ENCODE results near the gene TRIM46. TPM values are rescaled to one million over a fixed set of nuclear protein-coding genes. Genes with fewer than 3 reads are reported as not detected.
A peak's percentile ranks its signal among the peaks of the same experiment; 100 is the strongest.

TRIM46 gene
- total and polyA plus RNA-seq, 2 of the 13 experiments (the other 11 are each of a cell fraction or from before 2014, with no cell fraction given), result 0.04 to 0.09 TPM

DNA sequence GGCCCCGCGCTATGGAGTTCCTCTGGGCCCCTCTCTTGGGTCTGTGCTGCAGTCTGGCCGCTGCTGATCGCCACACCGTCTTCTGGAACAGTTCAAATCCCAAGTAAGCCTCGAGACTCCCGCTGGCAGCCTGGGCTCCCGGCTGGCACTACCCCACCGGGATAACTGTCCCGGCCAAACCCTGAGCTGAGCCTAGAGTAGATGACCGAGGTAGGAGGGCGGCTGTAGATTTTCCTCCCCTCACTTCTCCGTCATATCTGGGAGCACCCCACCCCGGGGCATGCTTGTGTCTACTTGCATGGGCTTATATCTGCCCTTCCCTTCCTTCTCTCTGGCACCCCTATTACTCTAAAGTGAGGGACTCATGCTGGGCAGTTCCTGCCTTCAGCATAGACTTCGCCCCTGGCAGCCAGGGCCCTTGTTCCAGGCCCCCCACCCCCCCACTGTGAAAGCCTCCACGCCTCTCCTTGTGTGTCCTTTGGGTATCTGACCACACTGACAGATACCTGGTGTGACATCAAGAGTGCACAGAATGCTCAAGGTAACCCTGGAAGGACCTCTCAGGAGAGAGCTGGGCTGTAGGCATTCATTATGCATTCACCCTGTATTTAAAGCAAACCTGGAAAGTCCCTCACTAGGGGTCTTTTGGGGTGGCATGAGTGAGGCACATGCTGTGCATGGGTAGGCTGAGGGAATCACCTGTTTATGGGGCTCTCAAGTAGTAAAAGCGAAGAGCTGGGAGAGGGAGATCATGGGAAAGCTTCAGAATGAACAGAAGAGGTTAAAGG lies 45.5 kb upstream of the TRIM46 start (continued):
- TF ChIP-seq, protein P1, sequence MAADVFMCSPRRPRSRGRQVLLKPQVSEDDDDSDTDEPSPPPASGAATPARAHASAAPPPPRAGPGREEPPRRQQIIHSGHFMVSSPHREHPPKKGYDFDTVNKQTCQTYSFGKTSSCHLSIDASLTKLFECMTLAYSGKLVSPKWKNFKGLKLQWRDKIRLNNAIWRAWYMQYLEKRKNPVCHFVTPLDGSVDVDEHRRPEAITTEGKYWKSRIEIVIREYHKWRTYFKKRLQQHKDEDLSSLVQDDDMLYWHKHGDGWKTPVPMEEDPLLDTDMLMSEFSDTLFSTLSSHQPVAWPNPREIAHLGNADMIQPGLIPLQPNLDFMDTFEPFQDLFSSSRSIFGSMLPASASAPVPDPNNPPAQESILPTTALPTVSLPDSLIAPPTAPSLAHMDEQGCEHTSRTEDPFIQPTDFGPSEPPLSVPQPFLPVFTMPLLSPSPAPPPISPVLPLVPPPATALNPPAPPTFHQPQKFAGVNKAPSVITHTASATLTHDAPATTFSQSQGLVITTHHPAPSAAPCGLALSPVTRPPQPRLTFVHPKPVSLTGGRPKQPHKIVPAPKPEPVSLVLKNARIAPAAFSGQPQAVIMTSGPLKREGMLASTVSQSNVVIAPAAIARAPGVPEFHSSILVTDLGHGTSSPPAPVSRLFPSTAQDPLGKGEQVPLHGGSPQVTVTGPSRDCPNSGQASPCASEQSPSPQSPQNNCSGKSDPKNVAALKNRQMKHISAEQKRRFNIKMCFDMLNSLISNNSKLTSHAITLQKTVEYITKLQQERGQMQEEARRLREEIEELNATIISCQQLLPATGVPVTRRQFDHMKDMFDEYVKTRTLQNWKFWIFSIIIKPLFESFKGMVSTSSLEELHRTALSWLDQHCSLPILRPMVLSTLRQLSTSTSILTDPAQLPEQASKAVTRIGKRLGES (CRISPR knock-in tag; IDR thresholded peaks at IDR 0.05; ENCODE audit: borderline replicate concordance), result no peak
- TF ChIP-seq HNF4A (CRISPR knock-in tag; IDR thresholded peaks at IDR 0.05) (no peak), KLF16 (CRISPR knock-in tag; IDR thresholded peaks at IDR 0.05) (0 out of 4 replicates have a peak, but pooled peaks of 1 of the 2 experiments have one; percentile 3), RELA (CRISPR knock-in tag; IDR thresholded peaks at IDR 0.05) (no peak), ARNT2 (CRISPR knock-in tag; IDR thresholded peaks at IDR 0.05; ENCODE audit: low read depth) (peak; percentile 56), ZFP1 (CRISPR knock-in tag; IDR thresholded peaks at IDR 0.05) (no peak), SMYD3 (CRISPR knock-in tag; IDR thresholded peaks at IDR 0.05) (no peak), AGO2 (optimal IDR thresholded peaks at IDR 0.05; ENCODE audit: low read depth, low read length) (peak; percentile 93), ZNF326 (CRISPR knock-in tag; IDR thresholded peaks at IDR 0.05; ENCODE audit: borderline replicate concordance) (no peak), ZNF501 (CRISPR knock-in tag; IDR thresholded peaks at IDR 0.05) (no peak), TBL1XR1 (IDR thresholded peaks at IDR 0.05; ENCODE audit: borderline replicate concordance, low read length, partially characterized antibody) (no peak)
- TF ChIP-seq, protein P2, sequence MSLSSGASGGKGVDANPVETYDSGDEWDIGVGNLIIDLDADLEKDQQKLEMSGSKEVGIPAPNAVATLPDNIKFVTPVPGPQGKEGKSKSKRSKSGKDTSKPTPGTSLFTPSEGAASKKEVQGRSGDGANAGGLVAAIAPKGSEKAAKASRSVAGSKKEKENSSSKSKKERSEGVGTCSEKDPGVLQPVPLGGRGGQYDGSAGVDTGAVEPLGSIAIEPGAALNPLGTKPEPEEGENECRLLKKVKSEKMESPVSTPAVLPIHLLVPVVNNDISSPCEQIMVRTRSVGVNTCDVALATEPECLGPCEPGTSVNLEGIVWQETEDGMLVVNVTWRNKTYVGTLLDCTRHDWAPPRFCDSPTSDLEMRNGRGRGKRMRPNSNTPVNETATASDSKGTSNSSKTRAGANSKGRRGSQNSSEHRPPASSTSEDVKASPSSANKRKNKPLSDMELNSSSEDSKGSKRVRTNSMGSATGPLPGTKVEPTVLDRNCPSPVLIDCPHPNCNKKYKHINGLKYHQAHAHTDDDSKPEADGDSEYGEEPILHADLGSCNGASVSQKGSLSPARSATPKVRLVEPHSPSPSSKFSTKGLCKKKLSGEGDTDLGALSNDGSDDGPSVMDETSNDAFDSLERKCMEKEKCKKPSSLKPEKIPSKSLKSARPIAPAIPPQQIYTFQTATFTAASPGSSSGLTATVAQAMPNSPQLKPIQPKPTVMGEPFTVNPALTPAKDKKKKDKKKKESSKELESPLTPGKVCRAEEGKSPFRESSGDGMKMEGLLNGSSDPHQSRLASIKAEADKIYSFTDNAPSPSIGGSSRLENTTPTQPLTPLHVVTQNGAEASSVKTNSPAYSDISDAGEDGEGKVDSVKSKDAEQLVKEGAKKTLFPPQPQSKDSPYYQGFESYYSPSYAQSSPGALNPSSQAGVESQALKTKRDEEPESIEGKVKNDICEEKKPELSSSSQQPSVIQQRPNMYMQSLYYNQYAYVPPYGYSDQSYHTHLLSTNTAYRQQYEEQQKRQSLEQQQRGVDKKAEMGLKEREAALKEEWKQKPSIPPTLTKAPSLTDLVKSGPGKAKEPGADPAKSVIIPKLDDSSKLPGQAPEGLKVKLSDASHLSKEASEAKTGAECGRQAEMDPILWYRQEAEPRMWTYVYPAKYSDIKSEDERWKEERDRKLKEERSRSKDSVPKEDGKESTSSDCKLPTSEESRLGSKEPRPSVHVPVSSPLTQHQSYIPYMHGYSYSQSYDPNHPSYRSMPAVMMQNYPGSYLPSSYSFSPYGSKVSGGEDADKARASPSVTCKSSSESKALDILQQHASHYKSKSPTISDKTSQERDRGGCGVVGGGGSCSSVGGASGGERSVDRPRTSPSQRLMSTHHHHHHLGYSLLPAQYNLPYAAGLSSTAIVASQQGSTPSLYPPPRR (CRISPR knock-in tag; IDR thresholded peaks at IDR 0.05; ENCODE audit: borderline replicate concordance), result no peak
- TF ChIP-seq, protein P3, sequence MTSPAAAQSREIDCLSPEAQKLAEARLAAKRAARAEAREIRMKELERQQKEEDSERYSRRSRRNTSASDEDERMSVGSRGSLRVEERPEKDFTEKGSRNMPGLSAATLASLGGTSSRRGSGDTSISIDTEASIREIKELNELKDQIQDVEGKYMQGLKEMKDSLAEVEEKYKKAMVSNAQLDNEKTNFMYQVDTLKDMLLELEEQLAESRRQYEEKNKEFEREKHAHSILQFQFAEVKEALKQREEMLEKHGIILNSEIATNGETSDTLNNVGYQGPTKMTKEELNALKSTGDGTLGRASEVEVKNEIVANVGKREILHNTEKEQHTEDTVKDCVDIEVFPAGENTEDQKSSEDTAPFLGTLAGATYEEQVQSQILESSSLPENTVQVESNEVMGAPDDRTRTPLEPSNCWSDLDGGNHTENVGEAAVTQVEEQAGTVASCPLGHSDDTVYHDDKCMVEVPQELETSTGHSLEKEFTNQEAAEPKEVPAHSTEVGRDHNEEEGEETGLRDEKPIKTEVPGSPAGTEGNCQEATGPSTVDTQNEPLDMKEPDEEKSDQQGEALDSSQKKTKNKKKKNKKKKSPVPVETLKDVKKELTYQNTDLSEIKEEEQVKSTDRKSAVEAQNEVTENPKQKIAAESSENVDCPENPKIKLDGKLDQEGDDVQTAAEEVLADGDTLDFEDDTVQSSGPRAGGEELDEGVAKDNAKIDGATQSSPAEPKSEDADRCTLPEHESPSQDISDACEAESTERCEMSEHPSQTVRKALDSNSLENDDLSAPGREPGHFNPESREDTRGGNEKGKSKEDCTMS (CRISPR knock-in tag; conservative IDR thresholded peaks at IDR 0.05), result no peak
